ENCODE data around the gene ZFP90.

Gene ZFP90

DNA sequence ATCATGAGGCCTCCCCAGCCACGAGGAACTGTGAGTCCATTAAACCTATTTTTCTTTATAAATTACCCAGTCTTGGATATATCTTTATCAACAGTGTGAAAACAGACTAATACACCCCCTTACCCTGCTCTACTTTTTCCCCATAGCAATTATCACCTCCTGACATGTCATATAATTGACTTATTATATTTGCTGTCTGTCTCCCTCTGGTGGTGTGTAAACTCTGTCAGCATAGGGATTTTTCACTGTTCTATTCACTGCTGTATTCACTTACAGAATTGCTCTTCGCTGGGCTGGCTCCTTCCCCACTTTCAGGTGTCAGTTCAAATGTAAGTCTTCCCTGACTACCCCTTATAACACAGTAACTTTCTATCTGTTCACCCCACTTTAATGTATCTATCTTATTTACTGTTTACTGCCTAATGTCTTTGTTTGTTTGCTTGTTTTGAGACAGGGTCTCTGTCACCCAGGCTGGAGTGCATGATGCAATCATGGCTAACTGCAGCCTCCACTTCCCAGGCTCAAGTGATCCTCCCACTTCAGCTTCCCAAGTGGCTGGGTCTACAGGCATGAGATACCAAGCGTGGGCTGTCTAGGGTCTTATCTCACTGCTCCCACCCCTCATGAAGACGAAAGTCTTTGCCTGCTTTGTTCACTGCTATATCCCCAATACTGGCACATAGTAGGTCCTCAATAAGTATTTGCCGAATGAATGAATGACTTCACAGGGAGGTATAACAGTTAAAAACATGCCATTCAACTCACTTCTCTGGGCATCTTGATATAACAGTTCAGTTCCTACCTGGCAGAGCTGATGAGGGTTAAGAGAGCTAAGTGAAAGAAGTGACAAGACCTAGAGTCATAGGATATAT is 53.6 kb downstream of the ZFP90 start:
- ATAC-seq: peak in 1 of 2 donors; percentile 20

GRCh38 chr16:68596266-68596665 is 57.2 kb downstream of the ZFP90 start:
- no peak for ATAC-seq

- ATAC-seq: no peak
Measured at GRCh38 chr16:68599586-68599985, 60.5 kb downstream of the ZFP90 start.

DNA sequence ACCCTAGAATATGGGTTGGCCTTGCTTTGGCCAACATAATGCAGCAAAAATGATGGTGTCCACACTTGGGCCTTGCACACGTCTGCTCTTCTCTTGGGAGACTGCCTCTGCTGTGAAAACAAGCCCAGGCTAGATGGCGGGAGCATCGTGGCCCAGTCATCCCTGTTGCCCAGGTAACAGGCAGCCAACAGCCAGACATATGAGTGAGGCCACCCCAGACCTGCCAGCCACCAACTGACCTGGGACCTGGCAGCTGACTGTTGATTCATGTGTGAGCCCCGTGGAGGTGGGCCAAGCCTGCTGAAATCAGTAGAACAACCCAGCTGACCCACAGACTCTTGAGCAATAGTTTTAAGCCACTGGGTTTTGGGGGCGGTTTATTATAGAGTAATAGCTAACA is 66.7 kb downstream of the ZFP90 start:
- no peak for ATAC-seq

DNA sequence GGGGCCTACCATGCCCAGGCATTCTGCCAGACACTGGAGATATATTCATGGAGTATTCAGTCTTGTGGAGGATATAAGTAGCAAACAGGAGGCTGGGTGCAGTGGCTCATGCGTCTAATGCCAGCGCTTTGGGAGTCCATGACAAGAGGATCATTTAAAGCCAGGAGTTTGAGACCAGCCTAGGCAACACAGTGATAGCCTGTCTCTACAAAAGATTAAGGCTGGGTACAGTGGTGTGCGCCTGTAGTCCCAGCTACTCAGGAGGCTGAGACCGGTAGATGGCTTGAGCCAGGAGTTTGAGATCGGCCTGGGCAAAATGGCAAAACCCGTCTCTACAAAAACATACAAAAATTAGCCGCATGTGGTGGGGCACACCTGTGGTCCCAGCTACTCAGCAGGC is 68.4 kb downstream of the ZFP90 start:
- ATAC-seq: no peak

DNA sequence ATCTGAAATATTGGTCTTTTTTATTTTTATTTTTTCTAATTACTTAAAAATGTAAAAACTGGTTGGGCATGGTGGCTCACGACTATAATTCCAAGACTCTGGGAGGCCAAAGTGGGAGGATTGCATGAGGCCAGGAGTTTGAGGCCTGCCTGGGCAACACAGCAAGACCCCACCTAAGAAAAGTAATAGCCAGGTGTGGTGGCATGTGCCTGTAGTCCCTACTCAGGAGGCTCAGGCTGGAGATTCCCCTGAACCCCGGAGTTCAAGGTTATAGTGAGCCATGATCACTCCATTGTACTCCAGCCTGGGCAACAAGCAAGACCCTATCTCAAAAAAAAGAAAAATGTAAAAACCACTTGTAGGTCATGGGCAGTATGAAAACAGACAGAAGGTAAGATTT is 69.2 kb downstream of the ZFP90 start:
- ATAC-seq: no peak

- no peak for ATAC-seq
Measured at GRCh38 chr16:68612996-68613395, 73.9 kb downstream of the ZFP90 start.

DNA sequence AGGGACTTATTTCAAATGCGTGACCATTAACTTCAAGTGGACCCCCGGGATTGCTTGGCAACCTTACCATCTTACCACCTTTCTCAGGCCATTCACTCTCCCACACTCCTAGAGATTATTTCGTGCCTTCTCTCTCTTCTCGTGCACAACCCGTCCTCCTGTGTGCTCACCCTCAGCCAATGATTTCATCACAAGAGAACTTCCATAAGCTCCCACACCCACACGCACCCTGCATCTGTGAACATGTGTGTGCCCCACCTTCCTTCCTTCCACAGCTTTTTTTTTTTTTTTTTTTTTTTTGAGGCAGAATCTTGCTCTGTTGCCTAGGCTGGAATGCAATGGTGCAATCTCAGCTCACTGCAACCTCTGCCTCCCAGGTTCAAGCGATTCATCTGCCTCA is 78.6 kb downstream of the ZFP90 start:
- ATAC-seq: no peak
